Stimulated activated CD4-positive, alpha-beta T cell treated with anti-CD3 and anti-CD28 coated beads, Interleukin-1b, Interleukin-23, amount 100 ng/mL, for 1 hour (primary cell): ENCODE data around the gene CEACAM5.
"Not testable (repeated sequence)": the region's sequence is repeated elsewhere in the genome, so short reads cannot be mapped to it uniquely, and the experiment has no call there.

ENCODE experiments used
- DNase-seq, 2 donors: peaks; one replicate each; pipeline ENCODE4 v3.0.0-alpha.2; 2020; ENCODE audit warnings: low read depth in 2 of 2

The CEACAM5 gene

DNA sequence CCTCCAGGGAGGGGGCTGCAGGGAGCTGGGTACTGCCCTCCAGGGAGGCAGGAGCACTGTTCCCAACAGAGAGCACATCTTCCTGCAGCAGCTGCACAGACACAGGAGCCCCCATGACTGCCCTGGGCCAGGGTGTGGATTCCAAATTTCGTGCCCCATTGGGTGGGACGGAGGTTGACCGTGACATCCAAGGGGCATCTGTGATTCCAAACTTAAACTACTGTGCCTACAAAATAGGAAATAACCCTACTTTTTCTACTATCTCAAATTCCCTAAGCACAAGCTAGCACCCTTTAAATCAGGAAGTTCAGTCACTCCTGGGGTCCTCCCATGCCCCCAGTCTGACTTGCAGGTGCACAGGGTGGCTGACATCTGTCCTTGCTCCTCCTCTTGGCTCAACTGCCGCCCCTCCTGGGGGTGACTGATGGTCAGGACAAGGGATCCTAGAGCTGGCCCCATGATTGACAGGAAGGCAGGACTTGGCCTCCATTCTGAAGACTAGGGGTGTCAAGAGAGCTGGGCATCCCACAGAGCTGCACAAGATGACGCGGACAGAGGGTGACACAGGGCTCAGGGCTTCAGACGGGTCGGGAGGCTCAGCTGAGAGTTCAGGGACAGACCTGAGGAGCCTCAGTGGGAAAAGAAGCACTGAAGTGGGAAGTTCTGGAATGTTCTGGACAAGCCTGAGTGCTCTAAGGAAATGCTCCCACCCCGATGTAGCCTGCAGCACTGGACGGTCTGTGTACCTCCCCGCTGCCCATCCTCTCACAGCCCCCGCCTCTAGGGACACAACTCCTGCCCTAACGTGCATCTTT is 7.8 kb upstream of the CEACAM5 start:
- DNase-seq: no peak

DNA sequence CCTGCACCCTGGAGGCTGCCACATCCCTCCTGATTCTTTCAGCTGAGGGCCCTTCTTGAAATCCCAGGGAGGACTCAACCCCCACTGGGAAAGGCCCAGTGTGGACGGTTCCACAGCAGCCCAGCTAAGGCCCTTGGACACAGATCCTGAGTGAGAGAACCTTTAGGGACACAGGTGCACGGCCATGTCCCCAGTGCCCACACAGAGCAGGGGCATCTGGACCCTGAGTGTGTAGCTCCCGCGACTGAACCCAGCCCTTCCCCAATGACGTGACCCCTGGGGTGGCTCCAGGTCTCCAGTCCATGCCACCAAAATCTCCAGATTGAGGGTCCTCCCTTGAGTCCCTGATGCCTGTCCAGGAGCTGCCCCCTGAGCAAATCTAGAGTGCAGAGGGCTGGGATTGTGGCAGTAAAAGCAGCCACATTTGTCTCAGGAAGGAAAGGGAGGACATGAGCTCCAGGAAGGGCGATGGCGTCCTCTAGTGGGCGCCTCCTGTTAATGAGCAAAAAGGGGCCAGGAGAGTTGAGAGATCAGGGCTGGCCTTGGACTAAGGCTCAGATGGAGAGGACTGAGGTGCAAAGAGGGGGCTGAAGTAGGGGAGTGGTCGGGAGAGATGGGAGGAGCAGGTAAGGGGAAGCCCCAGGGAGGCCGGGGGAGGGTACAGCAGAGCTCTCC is 6.9 kb upstream of the CEACAM5 start:
- DNase-seq: no peak

DNA sequence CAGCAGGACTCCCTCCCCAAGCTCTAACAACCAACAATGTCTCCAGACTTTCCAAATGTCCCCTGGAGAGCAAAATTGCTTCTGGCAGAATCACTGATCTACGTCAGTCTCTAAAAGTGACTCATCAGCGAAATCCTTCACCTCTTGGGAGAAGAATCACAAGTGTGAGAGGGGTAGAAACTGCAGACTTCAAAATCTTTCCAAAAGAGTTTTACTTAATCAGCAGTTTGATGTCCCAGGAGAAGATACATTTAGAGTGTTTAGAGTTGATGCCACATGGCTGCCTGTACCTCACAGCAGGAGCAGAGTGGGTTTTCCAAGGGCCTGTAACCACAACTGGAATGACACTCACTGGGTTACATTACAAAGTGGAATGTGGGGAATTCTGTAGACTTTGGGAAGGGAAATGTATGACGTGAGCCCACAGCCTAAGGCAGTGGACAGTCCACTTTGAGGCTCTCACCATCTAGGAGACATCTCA is 6.2 kb upstream of the CEACAM5 start:
- no peak for DNase-seq

DNA sequence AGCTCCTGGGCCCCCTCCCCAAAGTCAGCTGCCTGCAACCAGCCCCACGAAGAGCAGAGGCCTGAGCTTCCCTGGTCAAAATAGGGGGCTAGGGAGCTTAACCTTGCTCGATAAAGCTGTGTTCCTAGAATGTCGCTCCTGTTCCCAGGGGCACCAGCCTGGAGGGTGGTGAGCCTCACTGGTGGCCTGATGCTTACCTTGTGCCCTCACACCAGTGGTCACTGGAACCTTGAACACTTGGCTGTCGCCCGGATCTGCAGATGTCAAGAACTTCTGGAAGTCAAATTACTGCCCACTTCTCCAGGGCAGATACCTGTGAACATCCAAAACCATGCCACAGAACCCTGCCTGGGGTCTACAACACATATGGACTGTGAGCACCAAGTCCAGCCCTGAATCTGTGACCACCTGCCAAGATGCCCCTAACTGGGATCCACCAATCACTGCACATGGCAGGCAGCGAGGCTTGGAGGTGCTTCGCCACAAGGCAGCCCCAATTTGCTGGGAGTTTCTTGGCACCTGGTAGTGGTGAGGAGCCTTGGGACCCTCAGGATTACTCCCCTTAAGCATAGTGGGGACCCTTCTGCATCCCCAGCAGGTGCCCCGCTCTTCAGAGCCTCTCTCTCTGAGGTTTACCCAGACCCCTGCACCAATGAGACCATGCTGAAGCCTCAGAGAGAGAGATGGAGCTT is 4.7 kb upstream of the CEACAM5 start:
- no peak for DNase-seq

DNA sequence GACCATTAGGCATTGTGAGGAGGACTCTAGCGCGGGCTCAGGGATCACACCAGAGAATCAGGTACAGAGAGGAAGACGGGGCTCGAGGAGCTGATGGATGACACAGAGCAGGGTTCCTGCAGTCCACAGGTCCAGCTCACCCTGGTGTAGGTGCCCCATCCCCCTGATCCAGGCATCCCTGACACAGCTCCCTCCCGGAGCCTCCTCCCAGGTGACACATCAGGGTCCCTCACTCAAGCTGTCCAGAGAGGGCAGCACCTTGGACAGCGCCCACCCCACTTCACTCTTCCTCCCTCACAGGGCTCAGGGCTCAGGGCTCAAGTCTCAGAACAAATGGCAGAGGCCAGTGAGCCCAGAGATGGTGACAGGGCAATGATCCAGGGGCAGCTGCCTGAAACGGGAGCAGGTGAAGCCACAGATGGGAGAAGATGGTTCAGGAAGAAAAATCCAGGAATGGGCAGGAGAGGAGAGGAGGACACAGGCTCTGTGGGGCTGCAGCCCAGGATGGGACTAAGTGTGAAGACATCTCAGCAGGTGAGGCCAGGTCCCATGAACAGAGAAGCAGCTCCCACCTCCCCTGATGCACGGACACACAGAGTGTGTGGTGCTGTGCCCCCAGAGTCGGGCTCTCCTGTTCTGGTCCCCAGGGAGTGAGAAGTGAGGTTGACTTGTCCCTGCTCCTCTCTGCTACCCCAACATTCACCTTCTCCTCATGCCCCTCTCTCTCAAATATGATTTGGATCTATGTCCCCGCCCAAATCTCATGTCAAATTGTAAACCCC is 2.8 kb upstream of the CEACAM5 start:
- no peak for DNase-seq

DNA sequence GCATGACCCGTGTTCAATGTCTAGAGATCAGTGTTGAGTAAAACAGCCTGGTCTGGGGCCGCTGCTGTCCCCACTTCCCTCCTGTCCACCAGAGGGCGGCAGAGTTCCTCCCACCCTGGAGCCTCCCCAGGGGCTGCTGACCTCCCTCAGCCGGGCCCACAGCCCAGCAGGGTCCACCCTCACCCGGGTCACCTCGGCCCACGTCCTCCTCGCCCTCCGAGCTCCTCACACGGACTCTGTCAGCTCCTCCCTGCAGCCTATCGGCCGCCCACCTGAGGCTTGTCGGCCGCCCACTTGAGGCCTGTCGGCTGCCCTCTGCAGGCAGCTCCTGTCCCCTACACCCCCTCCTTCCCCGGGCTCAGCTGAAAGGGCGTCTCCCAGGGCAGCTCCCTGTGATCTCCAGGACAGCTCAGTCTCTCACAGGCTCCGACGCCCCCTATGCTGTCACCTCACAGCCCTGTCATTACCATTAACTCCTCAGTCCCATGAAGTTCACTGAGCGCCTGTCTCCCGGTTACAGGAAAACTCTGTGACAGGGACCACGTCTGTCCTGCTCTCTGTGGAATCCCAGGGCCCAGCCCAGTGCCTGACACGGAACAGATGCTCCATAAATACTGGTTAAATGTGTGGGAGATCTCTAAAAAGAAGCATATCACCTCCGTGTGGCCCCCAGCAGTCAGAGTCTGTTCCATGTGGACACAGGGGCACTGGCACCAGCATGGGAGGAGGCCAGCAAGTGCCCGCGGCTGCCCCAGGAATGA is 1.5 kb upstream of the CEACAM5 start:
- peak; percentile 39 to 59 for DNase-seq

DNA sequence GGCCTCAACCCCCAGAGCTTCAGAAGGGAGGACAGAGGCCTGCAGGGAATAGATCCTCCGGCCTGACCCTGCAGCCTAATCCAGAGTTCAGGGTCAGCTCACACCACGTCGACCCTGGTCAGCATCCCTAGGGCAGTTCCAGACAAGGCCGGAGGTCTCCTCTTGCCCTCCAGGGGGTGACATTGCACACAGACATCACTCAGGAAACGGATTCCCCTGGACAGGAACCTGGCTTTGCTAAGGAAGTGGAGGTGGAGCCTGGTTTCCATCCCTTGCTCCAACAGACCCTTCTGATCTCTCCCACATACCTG is 969 bp upstream of the CEACAM5 start:
- no peak for DNase-seq

DNA sequence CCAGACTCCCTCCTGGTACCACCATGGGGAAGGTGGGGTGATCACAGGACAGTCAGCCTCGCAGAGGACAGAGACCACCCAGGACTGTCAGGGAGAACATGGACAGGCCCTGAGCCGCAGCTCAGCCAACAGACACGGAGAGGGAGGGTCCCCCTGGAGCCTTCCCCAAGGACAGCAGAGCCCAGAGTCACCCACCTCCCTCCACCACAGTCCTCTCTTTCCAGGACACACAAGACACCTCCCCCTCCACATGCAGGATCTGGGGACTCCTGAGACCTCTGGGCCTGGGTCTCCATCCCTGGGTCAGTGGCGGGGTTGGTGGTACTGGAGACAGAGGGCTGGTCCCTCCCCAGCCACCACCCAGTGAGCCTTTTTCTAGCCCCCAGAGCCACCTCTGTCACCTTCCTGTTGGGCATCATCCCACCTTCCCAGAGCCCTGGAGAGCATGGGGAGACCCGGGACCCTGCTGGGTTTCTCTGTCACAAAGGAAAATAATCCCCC is 505 bp upstream of the CEACAM5 start:
- DNase-seq: no peak

DNA sequence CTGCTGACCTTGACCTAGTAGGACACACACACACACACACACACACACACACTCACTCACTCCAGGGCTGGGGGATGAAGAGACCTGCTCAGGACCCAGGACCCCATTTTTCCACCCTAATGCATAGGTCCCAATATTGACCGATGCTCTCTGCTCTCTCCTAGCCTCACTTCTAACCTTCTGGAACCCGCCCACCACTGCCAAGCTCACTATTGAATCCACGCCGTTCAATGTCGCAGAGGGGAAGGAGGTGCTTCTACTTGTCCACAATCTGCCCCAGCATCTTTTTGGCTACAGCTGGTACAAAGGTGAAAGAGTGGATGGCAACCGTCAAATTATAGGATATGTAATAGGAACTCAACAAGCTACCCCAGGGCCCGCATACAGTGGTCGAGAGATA is 1.1 kb downstream of the CEACAM5 start:
- DNase-seq: not testable (repeated sequence)

DNA sequence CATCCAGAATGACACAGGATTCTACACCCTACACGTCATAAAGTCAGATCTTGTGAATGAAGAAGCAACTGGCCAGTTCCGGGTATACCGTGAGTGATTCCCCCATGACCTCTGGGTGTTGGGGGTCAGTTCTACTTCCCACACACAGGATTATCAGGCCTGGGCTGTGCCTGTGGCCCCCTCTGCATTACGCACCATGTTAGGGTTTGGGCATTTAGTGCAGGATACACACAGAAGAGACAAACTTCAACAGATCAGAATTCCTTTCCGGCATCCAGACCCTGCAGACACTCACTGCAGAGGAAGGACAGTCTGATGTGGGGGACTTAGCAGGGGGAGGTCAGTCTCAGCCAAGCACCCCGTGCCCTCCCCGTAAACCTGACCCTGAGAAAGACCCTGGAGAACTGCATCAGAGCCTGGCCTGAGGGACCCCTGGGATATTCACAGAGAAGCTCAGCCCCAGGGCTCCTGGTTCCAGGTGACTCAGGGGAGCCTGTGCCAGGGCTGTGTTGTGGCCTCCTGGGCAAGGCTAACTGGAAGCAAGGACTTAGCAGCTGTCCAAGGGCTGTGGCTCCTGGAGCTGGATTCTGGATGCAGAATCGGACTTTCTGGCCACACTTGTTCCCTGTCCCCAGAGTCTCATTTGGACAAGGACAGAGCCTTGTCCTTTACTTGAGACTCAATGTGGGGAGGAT is 1.7 kb downstream of the CEACAM5 start:
- no peak for DNase-seq

DNA sequence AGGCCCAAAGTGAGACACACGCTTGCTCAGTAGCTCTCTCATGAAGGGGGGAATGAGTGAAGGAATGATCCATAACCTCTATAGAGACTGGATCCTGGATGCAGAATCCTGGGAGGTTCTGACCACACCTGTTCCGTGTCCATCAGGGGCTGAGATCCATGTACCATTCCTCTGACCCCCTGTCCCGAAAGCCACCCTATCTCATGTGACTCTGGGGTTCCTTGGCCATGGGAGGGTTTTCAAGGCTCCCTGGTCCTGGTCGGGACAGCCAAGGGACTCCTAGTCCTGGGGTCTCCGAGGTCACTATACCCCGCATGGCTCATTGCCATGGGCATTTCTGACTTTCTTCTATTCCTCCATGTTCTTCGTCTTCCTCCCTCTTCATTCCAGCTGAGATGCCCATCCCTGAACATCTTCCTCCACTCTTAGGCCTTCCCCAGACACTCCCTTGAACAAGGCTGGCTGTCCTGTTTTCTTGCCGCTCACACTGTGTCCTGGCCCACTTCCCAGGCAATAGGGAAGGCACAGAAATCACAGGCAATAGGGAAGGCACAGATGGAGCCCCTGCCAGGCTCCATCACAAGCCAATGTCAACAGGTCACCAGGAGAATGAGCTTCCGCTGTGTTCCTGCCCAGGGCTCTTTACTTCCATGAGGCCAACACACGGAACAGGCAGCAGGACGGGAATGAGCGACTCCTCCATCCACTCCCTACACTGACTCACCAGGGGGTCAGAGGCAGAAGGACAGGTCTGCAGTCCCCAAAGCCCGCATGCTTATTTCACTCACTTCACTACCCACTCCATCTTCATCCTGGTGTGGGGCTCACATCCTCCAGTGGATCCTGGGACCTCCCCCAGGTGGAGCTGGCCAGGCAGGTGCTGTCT is 3.2 kb downstream of the CEACAM5 start:
- DNase-seq: no peak

DNA sequence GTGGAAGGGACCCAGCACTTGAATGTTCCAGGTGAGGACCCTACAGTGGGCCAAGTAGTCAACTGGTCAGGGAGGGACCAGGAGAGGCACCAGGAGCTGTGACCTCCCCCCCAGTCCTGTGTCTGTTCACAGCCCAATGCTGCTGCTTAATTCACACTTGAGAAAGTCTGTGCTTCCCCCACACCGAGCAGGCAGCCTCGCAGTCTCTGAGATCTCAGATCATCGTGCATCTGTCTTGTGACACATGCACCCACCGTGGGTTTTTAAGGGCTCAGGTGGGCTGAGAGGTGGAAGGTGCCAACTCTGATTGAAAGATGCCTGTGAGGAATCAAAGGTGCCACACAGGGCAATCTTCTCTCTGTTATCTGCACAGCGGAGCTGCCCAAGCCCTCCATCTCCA is 6.2 kb downstream of the CEACAM5 start:
- no peak for DNase-seq

DNA sequence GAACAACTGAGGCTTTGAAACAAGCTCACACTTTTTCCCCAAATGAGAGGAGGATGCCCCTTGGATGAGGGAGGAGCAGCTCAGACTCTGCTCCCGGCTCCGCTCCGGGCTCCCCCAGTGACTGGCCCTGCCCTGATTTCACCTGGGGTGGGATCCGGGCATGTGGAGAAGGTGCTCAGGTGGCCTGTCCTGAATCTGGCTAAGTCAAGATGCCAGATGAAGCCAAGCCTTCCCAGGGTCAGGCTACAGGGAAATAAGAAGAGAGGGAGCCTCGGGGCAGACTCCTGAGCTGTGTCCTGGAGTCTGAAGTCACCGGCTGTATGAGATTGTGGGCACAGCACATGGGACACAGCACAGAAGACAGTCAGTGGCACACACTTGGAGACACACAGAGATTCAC is 10.3 kb downstream of the CEACAM5 start:
- DNase-seq: no peak

DNA sequence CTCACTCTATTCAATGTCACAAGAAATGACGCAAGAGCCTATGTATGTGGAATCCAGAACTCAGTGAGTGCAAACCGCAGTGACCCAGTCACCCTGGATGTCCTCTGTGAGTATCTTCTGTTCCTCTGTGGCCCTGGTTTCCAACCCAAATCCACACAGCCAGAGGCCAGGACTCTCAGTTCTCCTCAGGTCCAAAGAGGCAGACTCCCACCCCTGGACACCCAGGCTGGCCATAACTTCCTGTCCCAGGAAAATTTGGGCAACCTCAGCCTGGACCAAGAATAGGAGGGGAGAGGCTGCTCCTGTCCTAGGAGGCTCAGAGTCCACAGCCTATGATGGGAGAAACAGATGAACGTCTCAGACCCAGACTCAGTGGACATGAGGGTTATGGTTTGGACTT is 11.7 kb downstream of the CEACAM5 start:
- no peak for DNase-seq

DNA sequence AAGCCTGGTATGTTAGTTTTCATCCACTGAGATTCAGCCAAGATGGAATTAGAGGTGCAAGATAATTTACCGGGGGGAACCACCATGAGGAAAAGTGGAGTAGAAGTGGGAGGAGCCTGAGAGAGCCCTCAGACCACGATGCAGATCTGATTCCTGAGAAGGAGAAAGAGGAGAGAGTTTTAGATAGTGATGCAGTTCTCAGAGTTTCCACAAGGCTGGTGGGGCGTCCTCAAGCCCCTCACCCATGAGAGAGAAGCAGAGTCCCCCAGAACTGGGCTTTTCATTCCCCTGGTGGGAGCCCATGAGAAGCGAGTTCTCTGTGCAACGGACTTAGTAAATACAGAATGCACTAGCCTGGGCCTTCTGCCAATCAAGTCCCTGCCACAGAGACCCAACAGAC is 18.1 kb downstream of the CEACAM5 start:
- no peak for DNase-seq

DNA sequence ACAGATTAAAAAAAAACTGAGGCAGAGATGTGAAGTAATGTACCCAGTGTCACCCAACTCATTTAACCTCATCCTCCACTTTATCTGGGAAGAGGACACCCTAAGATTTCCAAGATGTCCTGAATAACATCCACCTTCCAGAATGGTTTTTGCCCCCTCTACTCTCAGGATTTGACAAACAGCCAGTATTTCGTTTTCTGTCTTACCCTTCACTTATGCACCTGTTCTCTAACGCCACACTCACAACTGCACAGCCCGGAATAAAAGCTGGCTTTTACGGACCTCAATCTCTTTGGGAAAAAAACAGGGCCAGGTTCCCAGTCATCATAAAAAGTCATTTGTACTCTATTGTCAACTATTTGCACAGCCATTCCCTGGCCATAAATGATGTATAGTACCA is 25.7 kb downstream of the CEACAM5 start:
- no peak for DNase-seq

DNA sequence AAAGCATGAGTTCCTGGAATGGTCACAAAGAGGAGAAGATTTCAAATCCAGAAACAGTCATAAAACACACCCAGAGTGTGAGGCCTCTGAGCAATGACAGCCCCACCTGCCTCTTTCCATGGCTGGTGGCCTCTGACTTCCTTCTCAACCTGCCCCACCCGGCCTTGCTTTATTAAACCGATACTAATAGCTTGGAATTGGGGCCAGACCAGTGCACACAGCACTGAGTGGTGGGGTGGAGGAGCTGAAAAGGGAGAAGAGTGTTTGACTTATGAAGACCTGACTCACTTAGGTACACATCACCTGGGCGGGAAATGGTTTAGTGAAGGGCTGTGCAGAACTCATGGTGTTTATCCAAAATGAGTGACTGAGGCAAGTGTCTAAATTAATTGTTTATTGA is 26.2 kb downstream of the CEACAM5 start:
- DNase-seq: no peak

DNA sequence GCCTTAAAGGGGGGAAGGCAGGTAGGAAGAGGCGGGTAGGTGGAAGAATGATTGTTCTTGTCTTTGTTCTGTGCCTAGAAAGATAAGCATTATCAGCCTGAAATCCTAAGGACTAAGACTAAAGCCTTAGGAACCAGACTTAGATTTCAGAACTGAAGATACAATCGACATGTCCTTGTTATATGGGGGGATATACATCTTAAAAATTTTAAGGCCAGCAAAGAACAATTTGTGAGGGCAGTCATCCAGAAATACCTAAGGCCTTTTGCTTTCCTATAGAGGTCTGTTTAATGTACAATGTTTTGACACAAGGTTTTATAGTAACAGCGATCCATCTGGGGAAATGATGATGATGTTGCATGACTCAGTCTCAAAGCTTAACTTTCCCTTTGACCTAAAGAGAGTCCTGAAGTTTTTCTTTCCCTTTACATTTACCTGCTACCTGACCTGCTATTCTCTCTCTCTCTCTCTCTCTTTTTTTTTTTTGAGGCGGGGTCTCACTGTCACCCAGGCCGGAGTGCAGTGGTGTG is 26.7 kb downstream of the CEACAM5 start:
- no peak for DNase-seq

DNA sequence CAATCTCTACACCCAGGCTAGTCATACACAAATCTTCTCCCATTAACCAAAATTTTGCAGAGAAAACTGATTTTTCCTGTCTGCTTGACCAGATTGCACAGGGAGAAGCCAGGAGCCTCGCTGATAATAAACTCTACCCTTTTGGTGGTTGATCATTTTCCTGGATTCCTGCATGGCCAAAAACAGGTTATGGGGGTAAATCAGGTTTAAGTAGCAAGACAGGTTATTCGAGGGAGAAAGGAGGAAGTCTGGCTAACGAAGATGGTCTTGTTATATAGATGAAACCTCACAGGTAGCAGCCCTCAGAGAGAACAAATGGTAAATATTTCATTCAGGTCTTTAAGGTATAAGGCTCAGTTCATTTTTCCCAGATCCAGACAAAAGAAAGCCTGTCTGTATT is 30.9 kb downstream of the CEACAM5 start:
- DNase-seq: no peak
